Measurements from ENCODE around the gene RAB30.

Gene RAB30

GRCh38 chr11:83004746-83005556 lies 66.7 kb downstream of the RAB30 start:
- H3K9me3 Mint-ChIP-seq: no peaks in the 10 kb centered on the region

GRCh38 chr11:83002522-83002921 lies 69.2 kb downstream of the RAB30 start:
- Mint-ChIP-seq H3K36me3 (ENCODE audit: low read depth) (no peaks in the 10 kb centered on the region), H3K27ac (no peak overlapping the region), H3K4me1 (peaks cover 17% of the 10 kb centered on the region), H3K4me3 (no peak overlapping the region), H3K27me3 (ENCODE audit: low read depth) (no peaks in the 10 kb centered on the region), H3K9me3 (no peaks in the 10 kb centered on the region)
- TF ChIP-seq CTCF (IDR thresholded peaks at IDR 0.05; ENCODE audit: unreplicated experiment in 3 of 3): no peak

More at GRCh38 chr11:83004746-83005556, 66.7 kb downstream of the RAB30 start:
- Mint-ChIP-seq H3K27ac (no peak overlapping the region), H3K4me1 (peaks cover 26% of the 10 kb centered on the region), H3K27me3 (ENCODE audit: low read depth) (no peaks in the 10 kb centered on the region), H3K36me3 (ENCODE audit: low read depth) (no peaks in the 10 kb centered on the region), H3K4me3 (no peak overlapping the region)
- TF ChIP-seq CTCF (IDR thresholded peaks at IDR 0.05; ENCODE audit: unreplicated experiment in 3 of 3): no peak

- Mint-ChIP-seq H3K4me3 (no peak overlapping the region), H3K9me3 (no peaks in the 10 kb centered on the region), H3K27me3 (ENCODE audit: low read depth) (no peaks in the 10 kb centered on the region), H3K4me1 (peaks cover 17% of the 10 kb centered on the region), H3K27ac (no peak overlapping the region), H3K36me3 (ENCODE audit: low read depth) (no peaks in the 10 kb centered on the region)
- TF ChIP-seq CTCF (IDR thresholded peaks at IDR 0.05; ENCODE audit: unreplicated experiment in 3 of 3): no peak
Measured at GRCh38 chr11:83002053-83002452, 69.6 kb downstream of the RAB30 start.

GRCh38 chr11:83000381-83000780 lies 71.3 kb downstream of the RAB30 start:
- H3K4me1 Mint-ChIP-seq: peaks cover 16% of the 10 kb centered on the region
- H3K27me3 Mint-ChIP-seq (ENCODE audit: low read depth): no peaks in the 10 kb centered on the region
- H3K36me3 Mint-ChIP-seq (ENCODE audit: low read depth): no peaks in the 10 kb centered on the region
- H3K4me3 Mint-ChIP-seq: no peak overlapping the region
- no peak for TF ChIP-seq CTCF (IDR thresholded peaks at IDR 0.05; ENCODE audit: unreplicated experiment in 3 of 3)
- H3K27ac Mint-ChIP-seq: no peak overlapping the region
- no peaks in the 10 kb centered on the region for H3K9me3 Mint-ChIP-seq

- Mint-ChIP-seq H3K36me3 (ENCODE audit: low read depth) (no peaks in the 10 kb centered on the region), H3K27ac (no peak overlapping the region), H3K4me3 (no peak overlapping the region), H3K4me1 (peaks cover 24% of the 10 kb centered on the region), H3K9me3 (no peaks in the 10 kb centered on the region), H3K27me3 (ENCODE audit: low read depth) (no peaks in the 10 kb centered on the region)
- no peak for TF ChIP-seq CTCF (IDR thresholded peaks at IDR 0.05; ENCODE audit: unreplicated experiment in 3 of 3)
Measured at GRCh38 chr11:82999232-82999631, 72.5 kb downstream of the RAB30 start.

- no peak overlapping the region for H3K4me3 Mint-ChIP-seq
- TF ChIP-seq CTCF (IDR thresholded peaks at IDR 0.05; ENCODE audit: unreplicated experiment in 3 of 3): no peak
- H3K27me3 Mint-ChIP-seq (ENCODE audit: low read depth): no peaks in the 10 kb centered on the region
- H3K9me3 Mint-ChIP-seq: no peaks in the 10 kb centered on the region
- no peak overlapping the region for H3K27ac Mint-ChIP-seq
- no peaks in the 10 kb centered on the region for H3K36me3 Mint-ChIP-seq (ENCODE audit: low read depth)
- peaks cover 29% of the 10 kb centered on the region for H3K4me1 Mint-ChIP-seq
Measured at GRCh38 chr11:82998697-82999096, 73.0 kb downstream of the RAB30 start.

Data from nephron (organoid).